OCI-LY3 (cell line): ENCODE results near the gene SPATA16.

Source experiments
- H2AFZ ChIP-seq: fragments of 200-600, 300-600 bp; shearing (Covaris generic); 2 replicates; pipeline ENCODE4 v1.6.0; 2014; ENCODE audit warnings: antibody characterized with exemption, low read depth, low read length
- H3K27ac ChIP-seq: fragments of 200-600, 300-600 bp; sonication (generic); 2 replicates; pipeline ENCODE4 v1.5.1; 2014; ENCODE audit warnings: mild to moderate bottlenecking, low read length, moderate library complexity, mixed read lengths
- H3K27me3 ChIP-seq: fragments of 200-600, 300-600 bp; sonication (generic); 2 replicates; pipeline ENCODE4 v1.6.1; 2014; ENCODE audit warnings: low read depth, low read length, mixed read lengths
- H3K36me3 ChIP-seq: fragments of 200-600, 300-600 bp; sonication (generic); replicated peaks from 2 replicates; pipeline ENCODE3; 2014; ENCODE audit warnings: low read depth, low read length, mixed read lengths
- H3K4me1 ChIP-seq: fragments of 300-600, 200-600 bp; sonication (generic); 2 replicates; pipeline ENCODE4 v1.6.1; 2014; ENCODE audit warnings: low read length, mixed read lengths
- H3K4me2 ChIP-seq: fragments of 200-600, 300-600 bp; sonication (generic); 2 replicates; pipeline ENCODE4 v1.6.1; 2014; ENCODE audit warnings: low read length, mixed read lengths
- H3K4me3 ChIP-seq: fragments of 300-600, 200-600 bp; sonication (generic); 2 replicates; pipeline ENCODE4 v1.5.1; 2014; ENCODE audit warnings: antibody characterized with exemption, mild to moderate bottlenecking, low read length, moderate library complexity
- H3K79me2 ChIP-seq: fragments of 300-600, 200-600 bp; shearing (Covaris generic); 2 replicates; pipeline ENCODE4 v1.6.1; 2014; ENCODE audit warnings: mild to moderate bottlenecking, low read length, mixed read lengths
- H3K9ac ChIP-seq: fragments of 300-600, 200-600 bp; shearing (Covaris generic); 2 replicates; pipeline ENCODE4 v1.6.0; 2014; ENCODE audit warnings: mild to moderate bottlenecking, low read length, moderate library complexity
- H3K9me3 ChIP-seq: fragments of 200-600, 300-600 bp; shearing (Covaris generic); 2 replicates; pipeline ENCODE4 v1.6.1; 2014; ENCODE audit warnings: low read length, mixed read lengths; ENCODE audit not compliant: insufficient read depth
- H4K20me1 ChIP-seq: fragments of 200-600, 300-600 bp; sonication (generic); 2 replicates; pipeline ENCODE4 v1.6.1; 2016; ENCODE audit warnings: low read length, mixed read lengths; ENCODE audit not compliant: insufficient read depth
- EZH2phosphoT487 ChIP-seq: fragments of 200-600 bp; shearing (Covaris generic); IDR thresholded peaks from 2 replicates; pipeline ENCODE4 v1.6.1; 2018; ENCODE audit warnings: antibody characterized with exemption, mixed run types, low read depth
- TF ChIP-seq, protein P1 (sequence below): fragments of 200-600, 300-600 bp; sonication (generic); IDR thresholded peaks from 2 replicates; pipeline ENCODE4 v1.5.1; 2014; ENCODE audit warnings: antibody characterized with exemption, low read length, low read depth

Gene SPATA16

DNA sequence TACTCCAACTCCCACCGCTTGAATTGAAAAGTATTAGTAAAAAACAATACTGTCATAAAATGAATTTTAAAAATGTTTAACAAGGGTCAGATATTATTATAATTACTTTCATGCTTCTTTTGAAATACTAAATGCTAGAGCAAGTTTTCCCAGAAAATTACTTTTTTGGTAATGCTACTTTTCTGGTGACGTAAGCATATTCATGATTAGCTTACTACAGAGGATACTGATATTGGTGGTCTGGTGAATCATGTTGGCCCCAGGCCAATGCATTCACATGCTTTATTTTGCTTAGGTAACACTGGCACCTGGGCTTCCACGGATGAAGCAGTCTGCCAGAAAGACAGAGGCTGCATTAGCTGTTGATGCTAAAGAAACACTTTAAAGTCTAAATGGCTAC lies 12.4 kb downstream of the SPATA16 start:
- TF ChIP-seq, protein P1, sequence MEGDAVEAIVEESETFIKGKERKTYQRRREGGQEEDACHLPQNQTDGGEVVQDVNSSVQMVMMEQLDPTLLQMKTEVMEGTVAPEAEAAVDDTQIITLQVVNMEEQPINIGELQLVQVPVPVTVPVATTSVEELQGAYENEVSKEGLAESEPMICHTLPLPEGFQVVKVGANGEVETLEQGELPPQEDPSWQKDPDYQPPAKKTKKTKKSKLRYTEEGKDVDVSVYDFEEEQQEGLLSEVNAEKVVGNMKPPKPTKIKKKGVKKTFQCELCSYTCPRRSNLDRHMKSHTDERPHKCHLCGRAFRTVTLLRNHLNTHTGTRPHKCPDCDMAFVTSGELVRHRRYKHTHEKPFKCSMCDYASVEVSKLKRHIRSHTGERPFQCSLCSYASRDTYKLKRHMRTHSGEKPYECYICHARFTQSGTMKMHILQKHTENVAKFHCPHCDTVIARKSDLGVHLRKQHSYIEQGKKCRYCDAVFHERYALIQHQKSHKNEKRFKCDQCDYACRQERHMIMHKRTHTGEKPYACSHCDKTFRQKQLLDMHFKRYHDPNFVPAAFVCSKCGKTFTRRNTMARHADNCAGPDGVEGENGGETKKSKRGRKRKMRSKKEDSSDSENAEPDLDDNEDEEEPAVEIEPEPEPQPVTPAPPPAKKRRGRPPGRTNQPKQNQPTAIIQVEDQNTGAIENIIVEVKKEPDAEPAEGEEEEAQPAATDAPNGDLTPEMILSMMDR: no peak
- TF ChIP-seq EZH2phosphoT487: no peak
- H3K4me3 ChIP-seq: no peak overlapping the region
- no peaks in the 10 kb centered on the region for H3K27me3 ChIP-seq
- no peak overlapping the region for H3K4me2 ChIP-seq
- H4K20me1 ChIP-seq: no peaks in the 10 kb centered on the region
- no peaks in the 10 kb centered on the region for H3K79me2 ChIP-seq
- H3K9me3 ChIP-seq: no peaks in the 10 kb centered on the region
- no peaks in the 10 kb centered on the region for H3K4me1 ChIP-seq
- no peak overlapping the region for H3K27ac ChIP-seq
- H3K9ac ChIP-seq: no peak overlapping the region
- H2AFZ ChIP-seq: no peak overlapping the region
- no peaks in the 10 kb centered on the region for H3K36me3 ChIP-seq

DNA sequence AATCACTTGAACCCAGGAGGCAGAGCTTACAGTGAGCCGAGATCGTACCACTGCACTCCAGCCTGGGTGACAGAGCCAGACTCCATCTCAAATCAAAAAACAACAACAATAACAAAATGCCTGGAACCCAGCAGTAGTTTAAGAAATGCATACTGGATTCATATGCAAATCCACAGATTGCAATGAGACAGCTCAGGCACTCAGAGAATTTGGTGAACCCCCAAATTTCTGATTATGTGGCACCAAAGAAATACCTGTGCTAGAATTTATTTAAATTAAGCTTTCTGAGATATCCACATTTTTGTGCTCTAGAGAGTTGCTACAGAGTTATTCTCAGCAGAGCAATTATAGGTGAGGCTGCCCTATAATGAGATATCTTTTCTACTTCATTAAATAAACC lies 29.7 kb downstream of the SPATA16 start:
- Histone ChIP-seq H3K4me2 (no peak overlapping the region), H3K36me3 (no peaks in the 10 kb centered on the region), H3K4me3 (no peak overlapping the region), H3K9ac (no peak overlapping the region), H2AFZ (no peak overlapping the region), H3K27me3 (no peaks in the 10 kb centered on the region), H3K79me2 (no peaks in the 10 kb centered on the region), H3K9me3 (no peaks in the 10 kb centered on the region), H4K20me1 (no peaks in the 10 kb centered on the region), H3K27ac (no peak overlapping the region), H3K4me1 (no peaks in the 10 kb centered on the region)
- TF ChIP-seq, protein P1: no peak
- no peak for TF ChIP-seq EZH2phosphoT487

DNA sequence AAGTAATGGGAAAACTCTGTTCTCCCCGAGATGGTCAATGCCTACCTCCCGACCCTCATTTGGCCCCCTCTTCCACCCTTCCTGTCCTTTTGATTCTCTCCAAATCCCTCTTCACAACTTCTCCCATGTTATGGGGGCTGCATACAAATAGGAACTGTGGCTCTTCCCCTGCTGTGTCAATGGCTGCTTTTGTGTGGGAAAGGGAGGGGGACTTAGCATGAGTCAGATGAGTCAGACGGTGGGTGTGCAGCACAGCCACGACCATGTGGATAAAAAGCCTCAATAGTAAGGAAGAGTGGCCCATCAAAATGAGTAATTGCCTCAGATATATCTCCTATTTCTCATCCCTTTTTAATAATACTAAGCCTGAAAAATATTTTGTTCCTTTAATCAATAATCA lies 31.9 kb downstream of the SPATA16 start:
- no peak for TF ChIP-seq EZH2phosphoT487
- TF ChIP-seq, protein P1: no peak
- H3K27me3 ChIP-seq: no peaks in the 10 kb centered on the region
- H2AFZ ChIP-seq: no peak overlapping the region
- H3K79me2 ChIP-seq: no peaks in the 10 kb centered on the region
- no peaks in the 10 kb centered on the region for H4K20me1 ChIP-seq
- H3K4me1 ChIP-seq: no peaks in the 10 kb centered on the region
- H3K9me3 ChIP-seq: no peaks in the 10 kb centered on the region
- H3K36me3 ChIP-seq: no peaks in the 10 kb centered on the region
- no peak overlapping the region for H3K4me2 ChIP-seq
- no peak overlapping the region for H3K4me3 ChIP-seq
- no peak overlapping the region for H3K9ac ChIP-seq
- H3K27ac ChIP-seq: no peak overlapping the region

DNA sequence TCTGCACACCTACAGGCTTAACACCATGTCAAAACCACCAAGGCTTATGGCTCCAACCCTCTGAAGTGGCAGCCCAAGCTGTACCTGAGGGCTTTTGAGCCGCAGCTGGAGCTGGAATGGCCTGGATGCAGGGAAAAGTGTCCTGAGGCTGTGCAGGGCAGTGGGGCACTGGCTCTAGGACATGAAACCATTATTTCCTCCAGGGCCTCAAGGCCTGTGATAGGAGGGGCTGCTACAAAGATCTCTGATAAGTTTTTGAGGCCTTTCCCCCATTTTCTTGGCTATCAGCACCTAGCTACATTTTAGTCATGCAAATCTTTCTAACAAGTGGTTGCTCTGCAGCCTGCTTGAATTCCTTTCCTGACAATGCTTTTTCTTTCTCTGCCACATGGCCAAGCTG lies 37.6 kb downstream of the SPATA16 start:
- no peaks in the 10 kb centered on the region for H3K4me1 ChIP-seq
- H3K36me3 ChIP-seq: no peaks in the 10 kb centered on the region
- H3K4me2 ChIP-seq: no peak overlapping the region
- H3K9me3 ChIP-seq: no peaks in the 10 kb centered on the region
- no peaks in the 10 kb centered on the region for H3K27me3 ChIP-seq
- no peak overlapping the region for H3K9ac ChIP-seq
- no peak overlapping the region for H3K4me3 ChIP-seq
- no peaks in the 10 kb centered on the region for H3K79me2 ChIP-seq
- no peak overlapping the region for H3K27ac ChIP-seq
- TF ChIP-seq, protein P1: no peak
- TF ChIP-seq EZH2phosphoT487: no peak
- H2AFZ ChIP-seq: no peak overlapping the region
- no peaks in the 10 kb centered on the region for H4K20me1 ChIP-seq
